Stimulated activated CD4-positive, alpha-beta T cell treated with anti-CD3 and anti-CD28 coated beads, Interleukin-4, amount 100 ng/mL, for 48 hours (primary cell): Measurements from ENCODE around the gene NXF3.
"Not testable (repeated sequence)": the region's sequence is repeated elsewhere in the genome, so short reads cannot be mapped to it uniquely, and the experiment has no call there.

Experiments
- DNase-seq, 2 donors: peaks; one replicate each; pipeline ENCODE4 v3.0.0-alpha.2; 2020; ENCODE audit warnings: low read depth in 2 of 2

Gene NXF3

DNA sequence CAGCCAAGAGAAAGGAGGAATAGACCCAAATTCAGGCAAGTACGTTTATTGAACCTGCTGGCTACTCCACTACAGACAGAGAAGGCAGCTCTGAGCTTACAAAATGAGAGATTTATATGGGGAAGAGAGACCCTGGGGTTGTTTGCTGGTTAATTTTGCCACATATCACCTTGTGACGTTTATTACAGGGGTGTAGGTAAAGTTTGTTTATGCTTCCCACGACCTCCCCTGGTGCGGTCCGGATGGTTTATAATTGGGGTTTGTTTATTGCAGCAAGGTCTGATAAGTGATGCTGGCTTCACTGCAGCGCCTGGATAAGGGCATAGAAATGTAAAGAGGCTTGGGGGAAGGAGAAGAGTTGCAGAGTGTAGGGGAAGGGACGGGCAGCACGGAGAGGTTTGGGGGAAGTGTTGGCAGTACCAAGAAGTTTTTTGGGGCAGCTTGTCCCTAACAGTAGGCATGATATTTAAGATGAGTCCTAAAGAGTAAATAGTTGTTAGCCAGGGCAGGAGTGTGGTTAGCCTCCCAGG is 41.6 kb downstream of the NXF3 start:
- no peak for DNase-seq

DNA sequence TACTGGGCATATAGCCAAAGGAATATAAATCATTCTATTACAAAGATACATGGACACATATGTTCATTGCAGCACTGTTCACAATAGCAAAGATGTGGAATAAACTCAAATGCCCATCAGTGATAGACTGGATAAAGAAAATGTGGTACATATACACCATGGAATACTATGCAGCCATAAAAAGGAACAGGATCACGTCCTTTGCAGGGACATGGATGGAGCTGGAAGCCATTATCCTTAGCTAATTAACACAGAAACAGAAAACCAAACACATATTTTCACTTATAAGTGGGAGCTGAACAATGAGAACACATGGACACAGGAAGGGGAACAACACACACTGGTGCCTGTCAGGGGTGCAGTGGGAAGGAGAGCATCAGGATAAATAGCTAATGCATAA is 59.6 kb downstream of the NXF3 start:
- DNase-seq, result not testable (repeated sequence)
